ENCODE measurements around the gene DUS3L. TPM values are rescaled to one million over a fixed set of nuclear protein-coding genes. Genes with fewer than 3 reads are reported as not detected.

Gene DUS3L
- total and polyA plus RNA-seq, 2 of the 8 experiments (the other 6 are each of a cell fraction or from before 2014, with no cell fraction given), result 37.6 to 39.1 TPM

DNA sequence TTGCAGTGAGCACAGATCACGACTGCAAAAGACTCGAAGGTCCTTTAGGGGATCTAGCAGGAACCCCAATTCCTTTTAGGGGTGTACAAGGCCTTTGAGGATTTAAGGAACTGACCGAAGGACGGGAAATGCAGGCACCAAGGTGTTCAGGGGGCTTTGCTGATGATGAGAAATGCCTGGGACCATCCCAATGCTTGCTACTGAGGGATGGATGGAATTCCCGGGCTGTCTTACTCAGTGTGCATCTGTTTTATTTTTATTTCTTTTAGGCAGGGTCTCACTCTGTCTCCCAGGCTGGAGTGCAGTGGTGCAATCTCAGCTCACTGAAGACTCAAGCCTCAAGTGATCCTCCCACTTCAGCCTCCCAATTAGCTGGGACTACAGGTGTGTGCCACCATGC is 17.7 kb downstream of the DUS3L start:
- no peaks in the 10 kb centered on the region for H3K36me3 ChIP-seq (ENCODE audit: control insufficient read depth in 2 of 4, insufficient read depth in 4 of 4, low read length in 3 of 4)
- H2AFZ ChIP-seq (ENCODE audit: low read length), result peak overlapping the region; percentile 73; the same call in 1 of the 2 replicates
- H2BK12ac ChIP-seq (ENCODE audit: low read depth, low read length), result peak overlapping the region; percentile 44; the same call in 1 of the 2 replicates
- WGBS, 2 experiments (ENCODE audit: extremely low coverage in 1 of 2, insufficient coverage in 1 of 2, insufficient read length in 1 of 2, insufficient replicate concordance in 2 of 2, low coverage in 1 of 2, low lambda C conversion rate in 2 of 2, missing lambda C conversion rate in 1 of 2), result 85% methylated on average over 5 of the region's 5 CpGs; no CpG with 5 or more reads in 1 of the 2 experiments
- ChIA-PET CTCF (ENCODE audit: partially characterized antibody) (interaction anchor here (0.6 to 4.7 kb wide), 7 partner anchors 10 to 376 kb away, joined by 3 to 19 read pairs (median 8); partner anchors contain the start of genes DUS3L and NRTN), POLR2A (ENCODE audit: partially characterized antibody) (interaction anchor here (1.3 to 5.4 kb wide), 7 partner anchors 10 to 130 kb away, joined by 3 to 24 read pairs (median 8); partner anchors contain the start of genes CATSPERD, DUS3L, LONP1 and NDUFA11)
- H3K27ac ChIP-seq (ENCODE audit: low read depth, low read length), result no peak overlapping the region
- H3K23ac ChIP-seq (ENCODE audit: insufficient read length), result no peak overlapping the region
- H3K27me3 ChIP-seq (replicated peaks in 1 of 4; ENCODE audit: control insufficient read depth in 3 of 4, extremely low read depth in 1 of 4, insufficient read depth in 3 of 4, low read length in 3 of 4), result no peaks in the 10 kb centered on the region; a peak in 2 of 7 replicates
- no peak for FAIRE-seq
- H3K79me2 ChIP-seq (ENCODE audit: control insufficient read depth in 1 of 2, insufficient read depth in 2 of 2, low read length in 2 of 2), result no peaks in the 10 kb centered on the region
- no peak overlapping the region for H3K56ac ChIP-seq (replicated peaks; ENCODE audit: insufficient read length, low read depth, low read length)
- no peaks in the 10 kb centered on the region for H3K4me1 ChIP-seq (replicated peaks in 1 of 4; ENCODE audit: control insufficient read depth in 3 of 4, insufficient read depth in 4 of 4, low read length in 3 of 4)
- H2BK120ac ChIP-seq (replicated peaks; ENCODE audit: low read depth, low read length), result no peak overlapping the region
- no peak overlapping the region for H4K5ac ChIP-seq (ENCODE audit: insufficient read length, low read depth, low read length)
- H3K4me2 ChIP-seq (ENCODE audit: insufficient read depth in 1 of 2, low read depth in 2 of 2, low read length in 2 of 2), result no peak overlapping the region
- H3K23me2 ChIP-seq (ENCODE audit: low read depth, low read length), result no peaks in the 10 kb centered on the region
- H3K14ac ChIP-seq (ENCODE audit: insufficient read length), result no peak overlapping the region
- no peaks in the 10 kb centered on the region for H3K79me1 ChIP-seq (ENCODE audit: low read depth, low read length)
- no peak overlapping the region for H2BK5ac ChIP-seq (ENCODE audit: low read depth, low read length)
- H3K4me3 ChIP-seq (ENCODE audit: extremely low read depth in 1 of 4, insufficient read depth in 2 of 4, low read depth in 3 of 4, low read length in 4 of 4), result no peak overlapping the region
- H2BK15ac ChIP-seq (ENCODE audit: low read length), result no peak overlapping the region
- no peak for DNase-seq (ENCODE audit: low read depth in 1 of 2, low spot score in 2 of 2)
- peak overlapping the region; percentile 6; the same call in 1 of the 2 replicates for H3K18ac ChIP-seq (ENCODE audit: extremely low read depth, low read length)
- H4K8ac ChIP-seq (ENCODE audit: extremely low read depth, insufficient read depth, low read length), result 0 out of 2 replicates have a peak overlapping the region, but pooled peaks have one; percentile 4
- H3K9ac ChIP-seq (replicated peaks in 1 of 4; ENCODE audit: extremely low read depth in 1 of 4, low read depth in 3 of 4, low read length in 3 of 4), result no peak overlapping the region
- H2AK5ac ChIP-seq (ENCODE audit: low read depth, low read length), result 0 out of 2 replicates have a peak overlapping the region, but pooled peaks have one; percentile 89
- H2BK20ac ChIP-seq (ENCODE audit: low read length), result no peak overlapping the region; the same call in 1 of the 2 replicates
- H4K20me1 ChIP-seq (replicated peaks in 1 of 2; ENCODE audit: control insufficient read depth in 1 of 2, insufficient read depth in 2 of 2, low read length in 2 of 2), result peaks cover 0 to 1% of the 10 kb centered on the region in 2 experiments
- no peaks in the 10 kb centered on the region; a peak in 1 of 4 replicates for H3K9me3 ChIP-seq (ENCODE audit: insufficient read depth in 2 of 2, low read depth in 1 of 2, low read length in 1 of 2)
- peak overlapping the region; percentile 4 for H4K91ac ChIP-seq (replicated peaks; ENCODE audit: insufficient read length, low read length)
- H3K4ac ChIP-seq (replicated peaks; ENCODE audit: insufficient read length, low read depth, low read length), result no peak overlapping the region
- TF ChIP-seq JUN (IDR thresholded peaks at IDR 0.05; ENCODE audit: low read depth, low read length), result no peak
- TF ChIP-seq SIRT6 (IDR thresholded peaks at IDR 0.05; ENCODE audit: low read length), result no peak
- TF ChIP-seq SP1 (IDR thresholded peaks at IDR 0.05; ENCODE audit: low read depth, low read length), result no peak
- TF ChIP-seq EP300 (IDR thresholded peaks at IDR 0.05; ENCODE audit: borderline replicate concordance in 1 of 2, low read depth in 2 of 2, low read length in 2 of 2), result no peak
- no peak for TF ChIP-seq CBX8 (IDR thresholded peaks at IDR 0.05; ENCODE audit: borderline replicate concordance, low read depth, low read length)
- TF ChIP-seq MAFK (IDR thresholded peaks at IDR 0.05; ENCODE audit: low read depth, low read length), result no peak
- no peak for TF ChIP-seq RBBP5 (IDR thresholded peaks at IDR 0.05; ENCODE audit: borderline replicate concordance, low read depth, low read length)
- no peak for TF ChIP-seq JUND (IDR thresholded peaks at IDR 0.05; ENCODE audit: low read length)
- no peak for TF ChIP-seq SP4 (IDR thresholded peaks at IDR 0.05; ENCODE audit: low read length)
- no peak for TF ChIP-seq SIN3A (conservative IDR thresholded peaks at IDR 0.05 in 1 of 2, IDR thresholded peaks at IDR 0.05 in 1 of 2; ENCODE audit: low read depth in 1 of 2, low read length in 2 of 2)
- no peak for TF ChIP-seq NANOG (IDR thresholded peaks at IDR 0.05; ENCODE audit: insufficient read depth, low read depth, low read length, poor library complexity, severe bottlenecking)
